Panc1 (cell line): ENCODE results near the gene OR11H7.
"Not testable (repeated sequence)": the region's sequence is repeated elsewhere in the genome, so short reads cannot be mapped to it uniquely, and the experiment has no call there.

Experiments used
- POLR2AphosphoS5 ChIP-seq: IDR thresholded peaks from 2 replicates; pipeline ENCODE4 v1.6.1; 2012; ENCODE audit warnings: mild to moderate bottlenecking, low read depth, low read length, moderate library complexity
- SIN3A ChIP-seq: IDR thresholded peaks from 2 replicates; pipeline ENCODE4 v1.6.1; 2012; ENCODE audit warnings: low read depth, mild to moderate bottlenecking, low read length, moderate library complexity, borderline replicate concordance; ENCODE audit not compliant: insufficient read depth
- TCF7L2 ChIP-seq: IDR thresholded peaks from 2 replicates; pipeline ENCODE4 v1.6.1; 2011; ENCODE audit warnings: mild to moderate bottlenecking, low read depth, low read length, inconsistent platforms
- TF ChIP-seq, protein P1 (sequence below): fragments of 450-650 bp; IDR thresholded peaks from 2 replicates; pipeline ENCODE4 v1.5.1; 2017; ENCODE audit warnings: mild to moderate bottlenecking
- TF ChIP-seq, protein P2 (sequence below), 2 experiments: IDR thresholded peaks; 2 replicates each; pipeline ENCODE4 v1.6.1; 2011 to 2012; ENCODE audit warnings: low read depth in 2 of 2, control low read depth in 1 of 2, low read length in 1 of 2, mild to moderate bottlenecking in 1 of 2, moderate library complexity in 1 of 2; ENCODE audit not compliant: insufficient read depth in 1 of 2

DNA sequence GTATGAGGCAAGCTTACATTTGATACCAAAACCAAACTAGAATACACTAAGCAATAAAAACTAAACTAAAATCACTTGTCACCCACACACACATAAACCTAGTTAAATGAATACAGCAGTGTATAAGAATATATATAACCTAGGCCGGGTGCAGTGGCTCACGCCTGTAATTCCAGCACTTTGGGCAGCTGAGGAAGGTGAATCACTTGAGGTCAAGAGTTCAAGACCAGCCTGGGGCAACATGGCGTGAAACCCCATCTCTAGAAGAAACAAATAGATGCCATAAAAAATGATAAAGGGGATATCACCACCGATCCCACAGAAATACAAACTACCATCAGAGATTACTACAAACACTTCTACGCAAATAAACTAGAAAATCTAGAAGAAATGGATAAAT lies 35.6 kb downstream of the OR11H7 start:
- TF ChIP-seq, protein P1, sequence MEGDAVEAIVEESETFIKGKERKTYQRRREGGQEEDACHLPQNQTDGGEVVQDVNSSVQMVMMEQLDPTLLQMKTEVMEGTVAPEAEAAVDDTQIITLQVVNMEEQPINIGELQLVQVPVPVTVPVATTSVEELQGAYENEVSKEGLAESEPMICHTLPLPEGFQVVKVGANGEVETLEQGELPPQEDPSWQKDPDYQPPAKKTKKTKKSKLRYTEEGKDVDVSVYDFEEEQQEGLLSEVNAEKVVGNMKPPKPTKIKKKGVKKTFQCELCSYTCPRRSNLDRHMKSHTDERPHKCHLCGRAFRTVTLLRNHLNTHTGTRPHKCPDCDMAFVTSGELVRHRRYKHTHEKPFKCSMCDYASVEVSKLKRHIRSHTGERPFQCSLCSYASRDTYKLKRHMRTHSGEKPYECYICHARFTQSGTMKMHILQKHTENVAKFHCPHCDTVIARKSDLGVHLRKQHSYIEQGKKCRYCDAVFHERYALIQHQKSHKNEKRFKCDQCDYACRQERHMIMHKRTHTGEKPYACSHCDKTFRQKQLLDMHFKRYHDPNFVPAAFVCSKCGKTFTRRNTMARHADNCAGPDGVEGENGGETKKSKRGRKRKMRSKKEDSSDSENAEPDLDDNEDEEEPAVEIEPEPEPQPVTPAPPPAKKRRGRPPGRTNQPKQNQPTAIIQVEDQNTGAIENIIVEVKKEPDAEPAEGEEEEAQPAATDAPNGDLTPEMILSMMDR, result not testable (repeated sequence)
- TF ChIP-seq POLR2AphosphoS5, TCF7L2, SIN3A: not testable (repeated sequence)
- TF ChIP-seq, protein P2, sequence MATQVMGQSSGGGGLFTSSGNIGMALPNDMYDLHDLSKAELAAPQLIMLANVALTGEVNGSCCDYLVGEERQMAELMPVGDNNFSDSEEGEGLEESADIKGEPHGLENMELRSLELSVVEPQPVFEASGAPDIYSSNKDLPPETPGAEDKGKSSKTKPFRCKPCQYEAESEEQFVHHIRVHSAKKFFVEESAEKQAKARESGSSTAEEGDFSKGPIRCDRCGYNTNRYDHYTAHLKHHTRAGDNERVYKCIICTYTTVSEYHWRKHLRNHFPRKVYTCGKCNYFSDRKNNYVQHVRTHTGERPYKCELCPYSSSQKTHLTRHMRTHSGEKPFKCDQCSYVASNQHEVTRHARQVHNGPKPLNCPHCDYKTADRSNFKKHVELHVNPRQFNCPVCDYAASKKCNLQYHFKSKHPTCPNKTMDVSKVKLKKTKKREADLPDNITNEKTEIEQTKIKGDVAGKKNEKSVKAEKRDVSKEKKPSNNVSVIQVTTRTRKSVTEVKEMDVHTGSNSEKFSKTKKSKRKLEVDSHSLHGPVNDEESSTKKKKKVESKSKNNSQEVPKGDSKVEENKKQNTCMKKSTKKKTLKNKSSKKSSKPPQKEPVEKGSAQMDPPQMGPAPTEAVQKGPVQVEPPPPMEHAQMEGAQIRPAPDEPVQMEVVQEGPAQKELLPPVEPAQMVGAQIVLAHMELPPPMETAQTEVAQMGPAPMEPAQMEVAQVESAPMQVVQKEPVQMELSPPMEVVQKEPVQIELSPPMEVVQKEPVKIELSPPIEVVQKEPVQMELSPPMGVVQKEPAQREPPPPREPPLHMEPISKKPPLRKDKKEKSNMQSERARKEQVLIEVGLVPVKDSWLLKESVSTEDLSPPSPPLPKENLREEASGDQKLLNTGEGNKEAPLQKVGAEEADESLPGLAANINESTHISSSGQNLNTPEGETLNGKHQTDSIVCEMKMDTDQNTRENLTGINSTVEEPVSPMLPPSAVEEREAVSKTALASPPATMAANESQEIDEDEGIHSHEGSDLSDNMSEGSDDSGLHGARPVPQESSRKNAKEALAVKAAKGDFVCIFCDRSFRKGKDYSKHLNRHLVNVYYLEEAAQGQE (IDR thresholded peaks at IDR 0.05; ENCODE audit: insufficient read depth in 1 of 2, low read depth in 2 of 2, low read length in 1 of 2), result not testable (repeated sequence)
